Esophagus muscularis mucosa (tissue), 4 donors: ENCODE measurements around the gene DDX21.
"Not testable (repeated sequence)": the region's sequence is repeated elsewhere in the genome, so short reads cannot be mapped to it uniquely, and the experiment has no call there.

Experiments used
- EP300 ChIP-seq: sonication (generic); formaldehyde crosslinking; IDR thresholded peaks from one replicate; pipeline ENCODE4 v1.6.1; 2017; ENCODE audit warnings: antibody characterized with exemption
- POLR2A ChIP-seq: fragments of 450-650 bp; IDR thresholded peaks from one replicate; pipeline ENCODE4 v1.6.1; 2017; ENCODE audit warnings: antibody characterized with exemption, moderate library complexity, mild to moderate bottlenecking, low read depth
- POLR2AphosphoS5 ChIP-seq, 2 donors: sonication (generic); formaldehyde crosslinking; IDR thresholded peaks; one replicate each; pipeline ENCODE4 v1.6.1; 2017; ENCODE audit warnings: antibody characterized with exemption in 2 of 2
- TF ChIP-seq, protein P1 (sequence below), 3 experiments: fragments of 200-600 bp in 2 of 3; fragments of 450-650 bp in 1 of 3; sonication (generic) in 2 of 3; IDR thresholded peaks; one replicate each; pipeline ENCODE4 v1.5.1; 2017 to 2019; ENCODE audit warnings: antibody characterized with exemption in 3 of 3, mild to moderate bottlenecking in 2 of 3, moderate library complexity in 1 of 3

GRCh38 chr10:68929888-68930287 lies 26.1 kb upstream of the DDX21 start:
- TF ChIP-seq, protein P1, sequence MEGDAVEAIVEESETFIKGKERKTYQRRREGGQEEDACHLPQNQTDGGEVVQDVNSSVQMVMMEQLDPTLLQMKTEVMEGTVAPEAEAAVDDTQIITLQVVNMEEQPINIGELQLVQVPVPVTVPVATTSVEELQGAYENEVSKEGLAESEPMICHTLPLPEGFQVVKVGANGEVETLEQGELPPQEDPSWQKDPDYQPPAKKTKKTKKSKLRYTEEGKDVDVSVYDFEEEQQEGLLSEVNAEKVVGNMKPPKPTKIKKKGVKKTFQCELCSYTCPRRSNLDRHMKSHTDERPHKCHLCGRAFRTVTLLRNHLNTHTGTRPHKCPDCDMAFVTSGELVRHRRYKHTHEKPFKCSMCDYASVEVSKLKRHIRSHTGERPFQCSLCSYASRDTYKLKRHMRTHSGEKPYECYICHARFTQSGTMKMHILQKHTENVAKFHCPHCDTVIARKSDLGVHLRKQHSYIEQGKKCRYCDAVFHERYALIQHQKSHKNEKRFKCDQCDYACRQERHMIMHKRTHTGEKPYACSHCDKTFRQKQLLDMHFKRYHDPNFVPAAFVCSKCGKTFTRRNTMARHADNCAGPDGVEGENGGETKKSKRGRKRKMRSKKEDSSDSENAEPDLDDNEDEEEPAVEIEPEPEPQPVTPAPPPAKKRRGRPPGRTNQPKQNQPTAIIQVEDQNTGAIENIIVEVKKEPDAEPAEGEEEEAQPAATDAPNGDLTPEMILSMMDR (IDR thresholded peaks at IDR 0.05), result not testable (repeated sequence)
- not testable (repeated sequence) for TF ChIP-seq EP300; POLR2AphosphoS5 (IDR thresholded peaks at IDR 0.05); POLR2A
